ENCODE measurements around the gene ZNRF3.
"Not testable (repeated sequence)": the region's sequence is repeated elsewhere in the genome, so short reads cannot be mapped to it uniquely, and the experiment has no call there.

The ZNRF3 gene

DNA sequence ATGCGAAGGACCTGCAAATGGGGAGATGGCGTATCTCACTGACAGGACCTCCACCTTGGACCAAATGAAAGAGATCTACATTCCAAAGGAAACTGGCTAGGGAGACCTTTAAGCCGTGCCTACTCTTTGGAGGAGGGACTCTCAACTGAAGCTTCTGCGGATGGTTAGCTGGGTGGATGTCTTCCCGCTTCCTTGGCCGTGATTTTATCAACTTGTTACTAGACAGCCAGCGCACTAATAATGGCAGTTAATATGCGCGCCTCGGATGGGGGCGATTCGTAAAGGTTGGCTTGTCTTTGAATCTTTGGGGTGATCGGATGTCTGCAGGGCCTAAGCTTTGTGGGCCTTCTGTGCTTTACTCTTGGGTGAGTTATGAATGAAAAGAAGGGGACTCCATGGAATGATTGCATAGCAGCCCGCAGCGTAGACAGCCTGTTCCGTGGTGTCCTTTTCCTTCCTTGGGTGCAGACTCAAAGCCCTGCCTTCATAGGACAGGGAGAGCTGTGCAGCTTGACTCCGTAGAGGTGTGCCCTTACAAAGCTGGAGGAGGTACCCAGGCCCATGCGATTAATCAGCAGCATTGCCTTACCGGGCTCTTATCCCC is 1.5 kb downstream of the ZNRF3 start:
- no peak for DNase-seq (ENCODE audit: low spot score)

DNA sequence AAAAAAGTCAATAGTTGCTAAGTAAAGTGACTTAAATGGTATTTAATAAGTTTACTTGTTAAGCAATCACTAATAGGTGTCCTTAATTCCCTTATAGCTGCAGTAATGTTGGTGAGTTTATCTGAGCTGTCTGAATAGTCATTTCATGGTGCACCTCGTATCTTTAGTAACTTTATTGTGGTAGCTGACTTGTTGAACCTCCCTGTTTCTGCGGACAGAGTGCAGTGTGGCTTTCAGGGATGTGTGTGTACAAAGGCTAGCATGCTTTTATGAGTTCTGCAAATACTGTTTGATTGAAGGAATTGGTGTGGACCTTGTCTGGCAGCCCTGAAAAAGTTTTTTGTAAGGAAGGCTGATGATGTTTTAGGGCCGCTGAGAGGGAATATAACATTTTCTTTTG is 2.6 kb downstream of the ZNRF3 start:
- no peak for DNase-seq (ENCODE audit: low spot score)

DNA sequence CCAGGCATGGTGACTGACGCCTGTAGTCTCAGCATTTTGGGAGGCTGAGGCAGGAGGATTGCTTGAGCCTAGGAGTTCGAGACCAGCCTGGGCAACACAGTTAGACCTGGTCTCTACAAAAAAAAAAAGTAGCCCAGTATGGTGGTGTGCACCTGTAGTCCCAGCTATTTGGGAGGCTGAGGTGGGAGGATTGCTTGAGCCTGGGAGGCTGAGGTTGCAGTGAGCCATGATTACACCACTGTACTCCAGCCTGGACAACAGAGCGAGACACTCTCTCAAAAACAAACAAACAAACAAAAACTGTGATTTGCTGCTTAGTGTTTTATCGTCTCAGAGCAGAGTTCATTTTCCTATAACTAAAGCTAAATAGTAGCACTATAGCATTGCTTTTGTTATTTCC is 3.3 kb downstream of the ZNRF3 start:
- DNase-seq (ENCODE audit: low spot score) = not testable (repeated sequence)

DNA sequence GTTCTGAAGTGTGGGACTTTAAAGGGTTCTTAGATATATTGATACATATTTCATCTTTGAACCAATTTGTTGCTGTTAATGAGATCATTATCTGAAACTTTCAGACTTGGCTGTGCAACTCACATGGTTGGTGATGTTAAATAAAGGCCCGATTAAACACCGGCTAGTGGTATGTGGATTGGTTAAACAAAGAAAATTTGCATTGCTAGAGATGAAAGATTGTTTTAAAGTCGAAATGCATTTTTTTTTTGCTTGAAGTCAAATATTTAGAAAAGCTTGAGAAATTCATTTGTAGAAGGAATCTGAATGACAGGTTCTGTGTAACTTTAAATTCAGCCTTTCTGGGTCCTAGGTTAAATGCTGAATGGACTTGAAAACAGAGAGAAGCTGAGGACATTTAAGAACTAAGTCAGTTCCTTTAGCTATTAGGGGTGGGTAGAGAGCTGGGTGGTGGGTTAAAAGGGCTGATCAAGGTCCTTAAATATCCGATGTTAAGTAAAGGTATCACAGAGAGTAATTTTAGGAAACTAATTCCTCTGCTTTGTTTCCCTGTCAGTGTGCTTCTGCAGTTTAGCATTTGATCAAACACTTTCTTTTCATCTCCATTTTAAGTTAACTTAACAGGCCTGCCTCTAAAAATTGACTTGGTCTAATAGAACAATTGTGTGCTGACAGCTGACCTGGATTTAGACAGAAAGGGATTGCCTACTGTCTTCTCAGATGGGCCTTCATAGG is 4.5 kb downstream of the ZNRF3 start:
- DNase-seq (ENCODE audit: low spot score) = no peak

DNA sequence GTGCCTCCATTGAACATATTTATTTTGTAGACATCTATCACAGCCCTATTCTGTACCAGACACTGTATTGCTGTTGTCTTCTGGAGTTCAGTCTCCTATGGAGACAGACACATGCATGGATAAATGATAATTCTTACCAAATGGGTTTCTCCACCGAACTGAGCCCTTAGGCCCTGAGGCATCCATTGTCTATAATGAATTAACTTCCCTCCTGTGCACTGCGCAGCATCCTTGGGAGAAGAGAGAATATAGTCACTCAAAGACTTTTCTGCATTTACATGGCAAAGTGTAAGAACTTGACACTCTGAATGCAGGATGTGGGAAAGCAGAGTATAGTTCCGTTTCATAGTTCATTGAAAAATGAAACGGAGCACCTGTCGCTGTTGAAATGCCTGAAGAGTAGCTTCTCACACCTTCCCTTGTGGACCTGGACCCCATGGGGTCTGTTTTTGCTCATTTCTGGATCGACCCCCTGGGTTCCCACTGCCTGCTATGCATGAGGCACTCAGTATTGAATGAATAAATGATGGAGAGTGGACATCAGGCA is 6.2 kb downstream of the ZNRF3 start:
- no peak for DNase-seq (ENCODE audit: low spot score)

DNA sequence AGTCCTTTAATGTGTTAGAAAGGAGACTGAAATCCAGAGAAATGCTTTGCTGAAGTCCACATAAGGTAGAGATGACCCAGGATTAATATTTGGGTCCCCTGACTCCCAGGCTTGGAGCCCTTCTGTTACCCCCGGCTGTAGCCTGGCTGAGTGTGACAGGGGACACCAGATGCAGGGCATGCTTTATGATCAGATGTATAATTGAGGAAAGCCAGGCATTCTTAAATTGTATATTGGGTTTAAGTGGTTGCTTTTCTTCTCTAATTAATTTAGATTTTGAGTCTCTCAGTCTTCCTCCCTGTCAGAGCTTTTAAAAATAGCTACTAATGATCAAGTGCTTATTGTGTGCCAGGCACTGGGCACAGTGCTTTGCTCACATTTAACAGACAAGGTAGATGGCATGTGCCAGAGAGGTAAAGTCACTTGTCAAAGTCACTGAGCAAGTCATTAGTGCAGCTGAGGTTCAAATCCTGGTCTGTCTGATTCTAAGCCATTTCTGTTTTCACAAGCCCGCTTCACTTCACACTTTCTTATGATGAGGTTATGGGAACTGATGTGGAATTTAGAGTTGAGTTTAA is 7.9 kb downstream of the ZNRF3 start:
- DNase-seq (ENCODE audit: low spot score) = no peak

DNA sequence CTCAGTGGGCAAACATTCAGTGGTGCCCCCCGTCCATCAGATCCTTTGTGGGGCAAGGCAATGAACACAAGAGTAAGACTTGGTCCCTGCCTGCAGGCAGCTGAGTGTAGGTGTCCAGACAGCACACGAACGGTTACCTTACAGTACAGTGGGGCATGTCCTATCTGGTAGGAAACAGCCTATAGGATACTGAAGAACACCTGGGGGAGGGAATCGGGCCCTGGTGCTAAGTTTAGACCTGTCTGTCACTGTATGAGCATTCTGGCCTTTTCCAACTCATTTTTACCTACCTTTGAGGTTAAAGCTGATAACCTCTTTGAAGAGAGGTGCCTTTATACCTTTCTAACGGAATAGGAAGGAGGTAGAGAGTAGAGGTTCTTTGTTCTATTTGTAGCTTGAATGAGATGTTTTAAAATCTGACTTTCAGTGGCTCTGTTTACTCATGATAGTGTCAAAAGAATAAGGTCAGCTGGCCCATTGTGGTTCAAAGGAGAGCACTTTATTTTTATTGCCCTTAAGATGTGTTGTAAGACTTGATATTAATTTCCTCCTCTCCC is 8.9 kb downstream of the ZNRF3 start:
- DNase-seq (ENCODE audit: low spot score) = no peak

DNA sequence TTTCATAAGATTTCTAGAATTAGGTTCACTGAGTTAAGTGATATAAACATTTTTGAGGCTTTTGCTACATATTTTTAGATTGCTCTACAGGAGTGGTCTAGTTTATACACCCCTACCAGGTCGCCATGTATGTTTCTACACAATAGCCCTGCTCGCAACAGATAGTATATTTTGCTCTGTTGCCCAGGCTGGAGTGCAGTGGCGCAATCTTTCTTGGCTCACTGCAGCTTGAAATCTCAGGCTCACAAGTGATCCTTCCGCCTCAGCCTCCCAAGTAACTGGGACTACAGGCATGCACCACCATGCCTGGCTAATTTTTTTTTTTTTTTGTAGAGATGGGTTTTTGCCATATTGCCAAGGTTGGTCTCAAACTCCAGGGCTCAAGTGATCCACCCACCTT is 10.4 kb downstream of the ZNRF3 start:
- DNase-seq (ENCODE audit: low spot score) = no peak

DNA sequence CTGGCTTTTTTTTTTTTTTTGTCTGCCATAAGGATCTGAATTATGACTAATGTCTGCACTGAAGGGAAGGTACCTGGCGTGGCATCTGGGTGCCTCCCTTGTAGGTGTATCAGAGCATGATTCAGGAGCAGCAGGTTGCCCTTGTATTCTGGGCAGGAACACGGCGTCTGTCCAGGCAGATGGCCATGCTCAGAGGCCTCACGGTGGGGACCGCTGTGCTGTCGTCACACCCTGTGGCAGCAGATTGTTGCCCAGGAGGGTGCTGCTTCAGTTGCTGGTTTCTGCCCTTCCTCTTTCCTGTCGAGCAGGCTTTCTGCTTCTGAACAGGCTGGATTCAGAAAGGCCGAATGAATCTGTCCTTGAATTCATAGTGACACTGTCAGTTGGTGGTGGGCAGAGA is 11.0 kb downstream of the ZNRF3 start:
- no peak for DNase-seq (ENCODE audit: low spot score)

DNA sequence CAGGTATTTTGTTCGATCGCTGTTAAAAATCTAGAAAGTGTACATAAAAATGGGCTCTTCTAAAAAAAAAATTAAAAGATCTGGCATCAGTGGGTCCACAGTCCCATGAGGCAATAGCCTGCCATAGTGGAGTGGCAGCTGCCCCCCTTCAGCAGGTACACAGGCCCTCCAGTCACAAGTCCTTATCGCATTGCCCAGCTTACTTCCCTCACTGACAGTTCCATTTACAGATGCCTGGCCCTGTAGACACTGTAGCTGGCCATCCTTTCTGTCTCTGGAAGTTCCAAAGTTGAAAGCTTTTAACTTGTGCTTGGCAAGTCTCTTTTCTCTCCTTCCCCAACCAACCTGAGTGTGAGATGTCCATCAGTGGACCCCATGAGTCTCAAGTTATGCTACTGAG is 11.4 kb downstream of the ZNRF3 start:
- DNase-seq (ENCODE audit: low spot score) = no peak

DNA sequence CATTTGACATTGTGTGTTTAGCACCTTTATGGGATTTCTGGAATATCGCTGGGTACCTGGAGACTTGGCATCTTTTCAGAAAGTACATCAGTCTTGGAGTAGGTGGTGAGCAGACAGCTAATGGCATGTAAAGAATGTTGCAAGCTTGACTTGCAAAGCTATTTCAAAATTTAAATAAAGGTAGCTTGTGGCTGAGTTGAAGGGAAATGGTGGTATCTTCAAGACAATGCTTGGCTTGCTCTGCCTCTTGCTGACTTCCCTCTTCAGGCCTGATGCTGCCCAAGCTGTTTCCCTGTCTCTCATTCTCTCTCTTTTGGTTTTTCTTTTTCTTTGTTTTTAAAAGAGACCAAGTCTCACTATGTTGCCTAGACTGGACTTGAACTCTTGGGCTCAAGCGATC is 13.2 kb downstream of the ZNRF3 start:
- DNase-seq (ENCODE audit: low spot score) = no peak

DNA sequence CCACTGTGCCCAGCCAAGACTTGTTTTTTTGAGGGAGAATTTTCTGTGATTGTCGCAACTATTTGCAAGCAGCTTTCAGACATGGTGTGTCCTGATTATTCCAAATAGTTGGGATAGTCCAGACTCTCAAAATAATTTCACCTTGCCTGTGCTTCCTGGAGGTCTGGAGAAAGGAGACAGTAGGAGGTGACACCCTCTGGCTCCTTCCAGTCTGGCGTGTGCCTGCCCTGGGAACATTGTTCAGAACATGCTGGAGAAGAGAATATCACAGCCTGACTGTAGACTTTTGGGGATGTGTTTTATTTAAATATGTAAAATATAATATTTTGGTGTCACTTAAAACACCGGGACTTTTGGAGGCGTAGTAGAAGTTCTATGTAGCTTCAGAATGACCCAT is 14.9 kb downstream of the ZNRF3 start:
- no peak for DNase-seq (ENCODE audit: low spot score)

DNA sequence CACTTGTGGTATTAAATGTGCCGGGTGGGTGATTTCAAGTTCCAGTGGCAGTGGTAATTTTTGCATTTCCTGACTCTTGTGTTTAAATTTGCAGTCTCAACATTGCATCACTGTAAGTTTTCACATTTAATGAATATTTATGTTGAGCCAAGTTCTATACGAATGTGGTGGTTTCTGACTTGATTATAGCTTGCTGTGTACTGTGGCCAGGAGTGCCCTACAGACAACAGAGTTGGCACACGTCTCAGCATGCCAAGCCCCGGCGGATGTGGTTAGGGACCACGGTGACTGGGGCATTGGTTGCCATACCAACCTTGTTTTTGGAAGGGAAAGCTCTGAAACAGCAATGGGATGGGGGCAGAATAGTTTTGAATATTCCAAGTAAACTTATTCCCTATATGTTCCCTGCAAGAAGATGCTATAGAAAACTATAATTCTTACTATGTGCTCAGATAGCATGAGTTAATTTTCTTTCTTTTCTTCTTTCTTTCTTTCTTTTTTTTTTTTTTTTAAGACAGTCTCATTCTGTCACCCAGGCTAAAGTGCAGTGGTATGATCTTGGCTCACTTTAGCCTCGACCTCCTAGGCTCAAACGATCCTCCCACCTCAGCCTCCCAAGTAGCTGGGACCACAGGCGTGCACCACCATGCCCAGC is 16.0 kb downstream of the ZNRF3 start:
- DNase-seq (ENCODE audit: low spot score) = peak; percentile 47

DNA sequence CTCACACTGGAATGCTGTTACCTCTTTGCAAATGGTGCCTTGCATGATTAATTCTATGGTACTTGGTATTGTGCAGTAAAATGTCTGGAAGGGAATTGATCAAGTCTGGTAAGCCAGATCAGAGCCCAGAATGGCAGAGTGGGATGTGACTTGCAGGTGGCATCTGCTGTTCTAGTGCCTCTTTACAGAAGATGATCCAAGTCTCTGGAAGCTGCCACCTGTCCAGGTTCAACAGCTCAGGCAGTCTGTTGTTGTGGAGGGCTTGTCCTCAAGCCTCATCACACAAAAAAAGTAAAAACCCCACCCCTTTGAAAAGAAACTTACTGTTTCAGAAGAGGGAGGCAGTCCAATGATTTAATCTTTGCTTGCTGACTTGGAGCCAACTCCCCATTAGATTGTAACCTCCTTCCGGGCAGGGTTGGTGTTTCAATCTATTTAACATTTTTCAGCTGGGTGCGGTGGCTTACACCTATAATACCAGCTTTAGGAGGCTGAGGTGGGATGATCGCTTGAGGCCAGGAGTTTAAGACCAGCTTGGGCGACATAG is 17.1 kb downstream of the ZNRF3 start:
- no peak for DNase-seq (ENCODE audit: low spot score)

DNA sequence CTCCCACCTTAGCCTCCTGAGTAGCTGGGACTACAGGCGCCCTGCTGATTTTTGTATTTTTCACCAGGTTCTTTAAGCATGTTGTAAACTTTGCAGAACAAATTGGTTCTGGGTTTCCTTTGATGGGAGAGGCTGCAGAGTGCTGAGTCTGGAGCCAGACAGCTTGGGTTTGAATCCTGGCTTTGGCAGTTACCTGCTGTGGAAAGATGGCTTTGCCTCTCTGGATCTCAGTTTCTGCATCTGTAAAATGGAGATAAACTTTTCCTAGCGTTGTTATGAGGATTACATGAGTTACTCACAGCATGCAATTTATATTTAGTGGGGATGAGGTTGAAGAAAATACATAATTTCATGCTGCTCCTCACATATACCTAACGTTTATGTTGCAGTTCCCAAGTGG is 19.1 kb downstream of the ZNRF3 start:
- no peak for DNase-seq (ENCODE audit: low spot score)

DNA sequence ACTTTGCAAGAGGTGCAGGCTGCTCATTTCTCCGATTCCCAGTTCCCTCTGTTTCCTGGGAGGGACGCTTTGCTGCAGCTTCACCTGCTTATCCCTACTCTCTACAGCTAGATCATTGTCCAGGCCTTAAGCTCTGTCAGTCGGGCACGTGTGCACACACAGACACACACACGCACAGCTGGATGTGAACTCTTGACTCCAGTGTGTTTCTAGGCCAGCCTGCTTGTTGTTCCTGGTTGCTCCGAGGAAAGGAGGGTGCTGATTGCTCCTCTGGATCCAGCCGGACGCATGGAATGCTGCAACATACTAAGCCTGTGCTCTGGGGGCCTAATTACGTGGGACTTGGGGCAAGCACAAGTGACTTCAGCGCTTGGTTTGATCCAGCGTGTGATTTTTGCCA is 19.7 kb downstream of the ZNRF3 start:
- no peak for DNase-seq (ENCODE audit: low spot score)

DNA sequence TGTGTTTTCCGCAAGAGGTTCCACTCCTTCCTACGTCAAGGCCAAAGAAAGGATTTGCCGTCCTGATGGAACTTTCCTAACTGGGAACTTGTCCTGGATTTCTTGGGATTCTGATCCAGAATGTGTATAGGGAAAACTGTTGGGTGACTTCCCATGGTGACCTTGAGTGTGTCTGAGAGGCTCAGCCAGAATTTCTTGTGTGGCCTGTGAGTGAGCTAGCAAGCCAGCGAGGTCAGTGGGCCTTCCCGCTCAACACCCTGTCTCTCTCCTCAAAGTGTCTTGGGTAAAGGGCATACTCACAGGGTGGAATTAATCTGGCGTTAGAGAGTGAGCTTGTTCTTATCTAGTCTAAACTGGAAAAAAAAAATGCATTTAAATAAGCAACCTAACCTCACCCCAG is 20.4 kb downstream of the ZNRF3 start:
- DNase-seq (ENCODE audit: low spot score) = no peak

DNA sequence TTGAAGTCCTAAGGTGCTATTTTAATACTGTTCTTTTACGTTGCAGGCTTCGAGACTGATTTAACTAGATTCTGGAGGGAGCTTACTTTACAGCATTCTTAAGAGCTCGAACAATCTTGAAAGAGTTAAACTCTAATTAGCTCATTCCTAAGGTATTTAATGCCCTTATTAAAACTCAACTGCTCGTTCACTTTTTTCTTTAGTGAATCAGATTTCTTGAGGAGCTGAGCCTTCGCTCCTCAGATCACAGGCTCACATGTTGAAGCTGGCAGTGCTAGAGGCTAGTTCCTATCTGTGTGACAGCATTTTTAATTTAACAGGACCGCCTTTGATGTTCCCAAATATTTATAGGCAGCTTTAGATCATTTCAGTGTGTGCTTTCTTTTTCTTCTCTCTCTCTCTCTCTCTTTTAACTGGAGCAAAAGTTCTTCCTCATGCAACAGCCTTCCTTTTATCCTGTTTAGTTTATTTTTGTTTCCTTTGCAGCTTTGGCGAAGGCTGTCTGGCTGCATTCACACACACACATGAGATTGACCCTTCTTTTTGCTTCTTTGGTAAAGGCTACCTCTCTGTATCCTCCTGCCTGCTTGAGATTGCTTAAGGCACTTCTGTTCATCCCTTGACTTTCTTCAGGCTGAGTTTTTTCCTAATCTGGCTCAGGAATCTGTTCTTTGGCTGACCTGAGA is 21.0 kb downstream of the ZNRF3 start:
- no peak for DNase-seq (ENCODE audit: low spot score)

DNA sequence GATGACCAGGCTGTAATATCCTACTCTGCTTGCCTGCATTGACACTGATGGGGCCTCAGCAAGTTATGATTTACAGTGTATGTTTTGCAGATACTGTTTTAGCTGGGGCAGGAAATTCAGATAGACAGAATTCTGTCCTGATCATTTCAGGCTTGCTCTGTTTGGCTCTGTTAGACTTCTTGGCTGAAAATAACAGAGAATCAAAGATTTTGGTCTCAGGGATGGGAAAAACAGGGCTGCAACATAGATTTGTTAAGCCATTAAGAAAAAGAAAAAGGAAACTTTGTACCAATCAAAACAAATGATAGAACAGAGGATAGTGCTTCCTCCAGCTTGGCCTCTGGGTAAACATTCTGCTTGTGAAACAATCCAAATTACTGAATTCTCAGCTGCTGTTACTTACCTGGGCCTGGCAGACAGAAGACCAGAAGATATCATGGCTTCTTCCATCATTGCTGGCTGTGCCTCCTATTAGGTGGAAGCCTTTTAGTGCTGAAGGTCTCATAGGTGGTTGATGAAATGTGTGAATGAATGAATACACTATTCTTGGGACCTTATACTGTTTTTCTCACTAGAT is 22.0 kb downstream of the ZNRF3 start:
- DNase-seq (ENCODE audit: low spot score) = no peak

DNA sequence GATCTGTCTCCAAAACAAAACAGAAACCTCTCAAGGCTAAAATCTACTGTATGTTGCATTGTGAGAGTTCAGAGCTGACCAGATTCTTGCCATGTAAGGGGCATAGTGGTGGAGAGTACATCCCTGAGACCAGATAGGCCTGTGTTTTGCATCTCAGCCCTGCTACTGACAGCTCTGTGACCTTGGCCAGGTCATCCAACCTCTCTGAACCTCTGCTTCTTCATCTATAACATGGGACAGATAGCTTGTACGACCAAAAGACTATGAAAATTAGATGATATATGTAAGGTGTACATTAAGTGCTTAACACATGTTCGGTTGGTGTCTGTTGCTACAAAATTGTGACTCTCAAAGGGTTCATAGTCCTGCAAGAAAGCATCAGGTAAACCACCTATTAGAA is 22.9 kb downstream of the ZNRF3 start:
- no peak for DNase-seq (ENCODE audit: low spot score)

DNA sequence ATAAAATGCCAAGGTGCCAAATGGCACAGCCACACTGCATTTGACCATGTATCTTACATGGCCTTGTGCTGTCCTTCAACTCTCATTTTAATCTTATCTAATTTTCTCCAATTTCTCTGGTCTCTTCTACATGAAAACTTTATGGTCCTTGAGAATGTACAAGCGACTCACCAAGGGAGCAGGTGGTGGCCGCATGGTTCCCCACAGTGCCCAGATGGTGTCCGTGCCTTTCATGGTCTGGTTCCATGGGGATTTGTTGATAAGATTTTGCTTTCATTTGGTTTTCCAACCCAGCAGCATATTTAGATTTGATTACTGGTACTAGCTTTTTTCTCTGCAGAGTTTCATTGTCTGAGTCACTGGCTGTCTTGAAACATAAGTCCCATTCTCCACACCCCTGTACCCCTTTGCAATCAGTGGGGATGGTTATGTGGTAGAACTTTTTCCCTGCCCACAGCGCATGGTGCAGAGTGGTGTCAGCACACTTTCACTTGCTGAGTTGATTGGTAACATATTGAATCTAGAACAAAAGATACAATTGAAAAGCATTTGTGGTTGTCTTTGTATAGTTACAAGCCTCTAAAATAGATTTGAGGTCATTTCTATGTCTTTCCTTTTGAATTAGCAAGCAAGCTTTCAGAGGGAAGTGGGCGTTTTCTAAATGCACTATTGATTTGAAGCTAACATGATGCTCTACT is 24.1 kb downstream of the ZNRF3 start:
- no peak for DNase-seq (ENCODE audit: low spot score)

Data from AG20443 (cell line).